ENCODE data around the gene AP1AR. TPM values are rescaled to one million over a fixed set of nuclear protein-coding genes. Genes with fewer than 3 reads are reported as not detected.

AP1AR gene
- total RNA-seq, 1 experiment from 2014 or later, result 22.4 TPM

- Mint-ChIP-seq H3K9me3 (no peaks in the 10 kb centered on the region), H3K4me3 (no peak overlapping the region), H3K27me3 (ENCODE audit: low read depth) (no peaks in the 10 kb centered on the region), H3K4me1 (peaks cover 8% of the 10 kb centered on the region), H3K27ac (no peak overlapping the region), H3K36me3 (no peaks in the 10 kb centered on the region)
- ChIA-PET POLR2A (no interaction called here), CTCF (interaction anchor here (1.1 kb wide), 1 partner anchor 82 kb away, joined by 5 read pairs; no protein-coding TSS in a partner anchor)
- TF ChIP-seq, protein P1, sequence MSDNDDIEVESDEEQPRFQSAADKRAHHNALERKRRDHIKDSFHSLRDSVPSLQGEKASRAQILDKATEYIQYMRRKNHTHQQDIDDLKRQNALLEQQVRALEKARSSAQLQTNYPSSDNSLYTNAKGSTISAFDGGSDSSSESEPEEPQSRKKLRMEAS (CRISPR knock-in tag; IDR thresholded peaks at IDR 0.05), result no peak
- TF ChIP-seq, protein P2, sequence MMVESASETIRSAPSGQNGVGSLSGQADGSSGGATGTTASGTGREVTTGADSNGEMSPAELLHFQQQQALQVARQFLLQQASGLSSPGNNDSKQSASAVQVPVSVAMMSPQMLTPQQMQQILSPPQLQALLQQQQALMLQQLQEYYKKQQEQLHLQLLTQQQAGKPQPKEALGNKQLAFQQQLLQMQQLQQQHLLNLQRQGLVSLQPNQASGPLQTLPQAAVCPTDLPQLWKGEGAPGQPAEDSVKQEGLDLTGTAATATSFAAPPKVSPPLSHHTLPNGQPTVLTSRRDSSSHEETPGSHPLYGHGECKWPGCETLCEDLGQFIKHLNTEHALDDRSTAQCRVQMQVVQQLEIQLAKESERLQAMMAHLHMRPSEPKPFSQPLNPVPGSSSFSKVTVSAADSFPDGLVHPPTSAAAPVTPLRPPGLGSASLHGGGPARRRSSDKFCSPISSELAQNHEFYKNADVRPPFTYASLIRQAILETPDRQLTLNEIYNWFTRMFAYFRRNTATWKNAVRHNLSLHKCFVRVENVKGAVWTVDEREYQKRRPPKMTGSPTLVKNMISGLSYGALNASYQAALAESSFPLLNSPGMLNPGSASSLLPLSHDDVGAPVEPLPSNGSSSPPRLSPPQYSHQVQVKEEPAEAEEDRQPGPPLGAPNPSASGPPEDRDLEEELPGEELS (CRISPR knock-in tag; IDR thresholded peaks at IDR 0.05), result no peak
- TF ChIP-seq TCF7 (CRISPR knock-in tag; IDR thresholded peaks at IDR 0.05; ENCODE audit: low read depth) (no peak), MYBL2 (CRISPR knock-in tag; IDR thresholded peaks at IDR 0.05) (no peak), SOX15 (CRISPR knock-in tag; IDR thresholded peaks at IDR 0.05) (no peak), ATF1 (CRISPR knock-in tag; IDR thresholded peaks at IDR 0.05) (no peak), NFE2L1 (CRISPR knock-in tag; IDR thresholded peaks at IDR 0.05) (no peak), CREM (CRISPR knock-in tag; IDR thresholded peaks at IDR 0.05) (no peak)
- TF ChIP-seq, protein P3, sequence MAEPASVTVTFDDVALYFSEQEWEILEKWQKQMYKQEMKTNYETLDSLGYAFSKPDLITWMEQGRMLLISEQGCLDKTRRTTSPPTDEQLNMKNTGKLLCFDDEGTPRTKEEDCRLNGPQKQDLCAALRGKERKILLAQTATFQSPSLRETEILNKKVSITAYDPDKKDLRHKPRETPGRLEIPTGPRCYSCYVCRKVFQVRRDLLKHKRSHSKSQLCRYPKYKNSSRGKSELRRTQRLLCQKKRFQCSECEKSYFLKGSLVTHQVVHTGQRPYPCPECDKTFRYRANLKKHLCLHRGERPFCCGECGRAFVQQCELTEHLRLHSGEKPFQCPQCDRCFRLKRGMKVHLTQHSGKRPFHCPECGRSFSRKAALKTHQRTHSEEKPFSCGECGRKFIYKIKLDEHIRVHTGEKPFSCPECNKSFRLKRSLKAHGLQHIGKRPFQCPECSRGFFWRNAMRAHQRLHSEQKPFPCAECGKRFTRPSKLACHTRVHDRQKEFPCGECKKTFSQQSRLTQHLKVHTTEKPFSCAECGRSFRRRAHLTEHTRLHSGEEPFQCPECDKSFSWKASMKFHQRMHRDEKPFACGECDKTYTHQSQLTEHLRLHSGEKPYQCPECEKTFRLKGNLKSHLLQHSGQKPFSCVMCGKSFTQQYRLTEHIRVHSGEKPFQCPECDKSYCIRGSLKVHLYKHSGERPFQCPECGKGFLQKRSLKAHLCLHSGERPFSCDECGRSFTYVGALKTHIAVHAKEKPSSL (CRISPR knock-in tag; conservative IDR thresholded peaks at IDR 0.05), result no peak
- ATAC-seq (no peak), DNase-seq (ENCODE audit: low spot score) (no peak)
These were observed 49.0 kb upstream of the AP1AR start for GRCh38 chr4:112182604-112183003.

GRCh38 chr4:112183252-112183651 is 48.3 kb upstream of the AP1AR start:
- TF ChIP-seq E2F4 (CRISPR knock-in tag; IDR thresholded peaks at IDR 0.05; ENCODE audit: borderline replicate concordance, low read depth) (no peak), OVOL2 (CRISPR knock-in tag; IDR thresholded peaks at IDR 0.05; ENCODE audit: borderline replicate concordance) (no peak), USF2 (CRISPR knock-in tag; IDR thresholded peaks at IDR 0.05) (no peak), ZNF121 (CRISPR knock-in tag; IDR thresholded peaks at IDR 0.05) (no peak), EMX1 (CRISPR knock-in tag; IDR thresholded peaks at IDR 0.05) (no peak), IRF2 (CRISPR knock-in tag; IDR thresholded peaks at IDR 0.05; ENCODE audit: borderline replicate concordance, low read depth) (no peak), ATF1 (CRISPR knock-in tag; IDR thresholded peaks at IDR 0.05) (no peak), NR2C2 (CRISPR knock-in tag; IDR thresholded peaks at IDR 0.05) (no peak), TCF7 (CRISPR knock-in tag; IDR thresholded peaks at IDR 0.05; ENCODE audit: low read depth) (no peak), AR (CRISPR knock-in tag; IDR thresholded peaks at IDR 0.05) (no peak), ZNF317 (CRISPR knock-in tag; IDR thresholded peaks at IDR 0.05; ENCODE audit: borderline replicate concordance, low read depth) (no peak), CTCF (IDR thresholded peaks at IDR 0.05) (no peak)
- TF ChIP-seq, protein P4, sequence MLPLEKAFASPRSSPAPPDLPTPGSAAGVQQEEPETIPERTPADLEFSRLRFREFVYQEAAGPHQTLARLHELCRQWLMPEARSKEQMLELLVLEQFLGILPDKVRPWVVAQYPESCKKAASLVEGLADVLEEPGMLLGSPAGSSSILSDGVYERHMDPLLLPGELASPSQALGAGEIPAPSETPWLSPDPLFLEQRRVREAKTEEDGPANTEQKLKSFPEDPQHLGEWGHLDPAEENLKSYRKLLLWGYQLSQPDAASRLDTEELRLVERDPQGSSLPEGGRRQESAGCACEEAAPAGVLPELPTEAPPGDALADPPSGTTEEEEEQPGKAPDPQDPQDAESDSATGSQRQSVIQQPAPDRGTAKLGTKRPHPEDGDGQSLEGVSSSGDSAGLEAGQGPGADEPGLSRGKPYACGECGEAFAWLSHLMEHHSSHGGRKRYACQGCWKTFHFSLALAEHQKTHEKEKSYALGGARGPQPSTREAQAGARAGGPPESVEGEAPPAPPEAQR (CRISPR knock-in tag; IDR thresholded peaks at IDR 0.05), result no peak
- no peak for DNase-seq (ENCODE audit: low spot score)
- H3K27ac Mint-ChIP-seq, result no peak overlapping the region
- ATAC-seq, result no peak
- H3K36me3 Mint-ChIP-seq, result no peaks in the 10 kb centered on the region
- H3K4me3 Mint-ChIP-seq, result no peak overlapping the region
- ChIA-PET CTCF (no interaction called here), POLR2A (no interaction called here)
- H3K27me3 Mint-ChIP-seq (ENCODE audit: low read depth), result no peaks in the 10 kb centered on the region
- peaks cover 8% of the 10 kb centered on the region for H3K4me1 Mint-ChIP-seq
- no peaks in the 10 kb centered on the region for H3K9me3 Mint-ChIP-seq

Measured in WTC11 (cell line).